HG03520 (cell line): ENCODE results near the gene EVI5L.
A peak's percentile ranks its signal among the peaks of the same experiment; 100 is the strongest.

Experiments
- ATAC-seq: cut with Tn5 transposase; IDR thresholded peaks from one replicate; pipeline ENCODE4 v1.9.1; 2021; ENCODE audit warnings: mild to moderate bottlenecking, moderate library complexity; ENCODE audit not compliant: unreplicated experiment

EVI5L gene

GRCh38 chr19:7894612-7895309 lies 64.7 kb downstream of the EVI5L start:
- no peak for ATAC-seq

- ATAC-seq: no peak
These were observed 65.5 kb downstream of the EVI5L start for GRCh38 chr19:7895565-7895964.

GRCh38 chr19:7897292-7897691 lies 67.3 kb downstream of the EVI5L start:
- no peak for ATAC-seq

- ATAC-seq: no peak
These were observed 68.9 kb downstream of the EVI5L start for GRCh38 chr19:7898967-7899366.

- ATAC-seq: no peak
These were observed 69.8 kb downstream of the EVI5L start for GRCh38 chr19:7899751-7900378.

- no peak for ATAC-seq
These were observed 70.4 kb downstream of the EVI5L start for GRCh38 chr19:7900401-7900870.

- ATAC-seq: no peak
These were observed 70.9 kb downstream of the EVI5L start for GRCh38 chr19:7900931-7901330.

- ATAC-seq: no peak
These were observed 71.3 kb downstream of the EVI5L start for GRCh38 chr19:7901337-7901736.

GRCh38 chr19:7902796-7903243 lies 72.8 kb downstream of the EVI5L start:
- no peak for ATAC-seq

- peak; percentile 85 for ATAC-seq
These were observed 73.4 kb downstream of the EVI5L start, which contains the start of gene MAP2K7 for GRCh38 chr19:7903244-7904073. MAP2K7 (plus strand) TSS chr19:7903877; CDS start chr19:7903945, 68 bp downstream.

GRCh38 chr19:7904074-7905020 lies 74.3 kb downstream of the EVI5L start:
- peak; percentile 26 for ATAC-seq

- no peak for ATAC-seq
These were observed 75.2 kb downstream of the EVI5L start for GRCh38 chr19:7905268-7905667.

GRCh38 chr19:7905859-7906258 lies 75.8 kb downstream of the EVI5L start:
- ATAC-seq: no peak

GRCh38 chr19:7907122-7907521 lies 77.1 kb downstream of the EVI5L start:
- no peak for ATAC-seq

- no peak for ATAC-seq
These were observed 77.5 kb downstream of the EVI5L start for GRCh38 chr19:7907544-7907943.

GRCh38 chr19:7908078-7908699 lies 78.2 kb downstream of the EVI5L start:
- ATAC-seq: no peak

- ATAC-seq: no peak
These were observed 78.9 kb downstream of the EVI5L start for GRCh38 chr19:7908742-7909461.

GRCh38 chr19:7909471-7910067 lies 79.6 kb downstream of the EVI5L start:
- ATAC-seq: no peak
